ENCODE results near the gene ERGIC3.

DNA sequence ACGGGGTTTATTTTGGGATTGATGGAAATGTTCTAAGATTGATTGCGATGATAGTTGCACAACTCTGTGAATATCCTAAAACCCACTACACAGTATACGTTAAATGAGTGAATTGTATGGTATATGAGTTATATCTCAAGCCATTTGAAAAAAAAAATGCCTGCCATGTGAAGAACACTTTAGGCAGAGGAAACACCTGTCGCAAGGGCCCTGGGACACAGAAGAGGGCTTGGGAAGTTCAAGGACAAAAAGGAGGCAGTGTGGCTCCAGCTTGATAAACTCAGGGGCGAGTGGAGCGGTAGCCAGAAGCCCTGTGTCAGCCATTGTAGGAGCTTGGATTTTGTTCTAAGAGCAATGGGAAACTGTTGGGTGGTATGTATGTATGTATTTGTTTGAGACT, 49.5 kb upstream of the ERGIC3 start:
- TF ChIP-seq, protein P1, sequence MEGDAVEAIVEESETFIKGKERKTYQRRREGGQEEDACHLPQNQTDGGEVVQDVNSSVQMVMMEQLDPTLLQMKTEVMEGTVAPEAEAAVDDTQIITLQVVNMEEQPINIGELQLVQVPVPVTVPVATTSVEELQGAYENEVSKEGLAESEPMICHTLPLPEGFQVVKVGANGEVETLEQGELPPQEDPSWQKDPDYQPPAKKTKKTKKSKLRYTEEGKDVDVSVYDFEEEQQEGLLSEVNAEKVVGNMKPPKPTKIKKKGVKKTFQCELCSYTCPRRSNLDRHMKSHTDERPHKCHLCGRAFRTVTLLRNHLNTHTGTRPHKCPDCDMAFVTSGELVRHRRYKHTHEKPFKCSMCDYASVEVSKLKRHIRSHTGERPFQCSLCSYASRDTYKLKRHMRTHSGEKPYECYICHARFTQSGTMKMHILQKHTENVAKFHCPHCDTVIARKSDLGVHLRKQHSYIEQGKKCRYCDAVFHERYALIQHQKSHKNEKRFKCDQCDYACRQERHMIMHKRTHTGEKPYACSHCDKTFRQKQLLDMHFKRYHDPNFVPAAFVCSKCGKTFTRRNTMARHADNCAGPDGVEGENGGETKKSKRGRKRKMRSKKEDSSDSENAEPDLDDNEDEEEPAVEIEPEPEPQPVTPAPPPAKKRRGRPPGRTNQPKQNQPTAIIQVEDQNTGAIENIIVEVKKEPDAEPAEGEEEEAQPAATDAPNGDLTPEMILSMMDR (IDR thresholded peaks at IDR 0.05): no peak
- no peak for TF ChIP-seq POLR2A (IDR thresholded peaks at IDR 0.05)

Data from heart left ventricle (tissue), 13 donors.